Measurements from ENCODE around the gene HINT2. TPM values are rescaled to one million over a fixed set of nuclear protein-coding genes. Genes with fewer than 3 reads are reported as not detected.

Gene HINT2
- total RNA-seq, 4 donors from 2014 or later, result 23.4 to 32.4 (median 27.5) TPM

- peak overlapping the region in 2 of 4 donors; percentile 10 to 62 for H3K27ac ChIP-seq (replicated peaks in 1 of 4)
- no peaks in the 10 kb centered on the region for H3K27me3 ChIP-seq
- no peaks in the 10 kb centered on the region for H3K9me3 ChIP-seq
- H3K4me3 ChIP-seq, result no peak overlapping the region
- no peak for DNase-seq (ENCODE audit: extremely low spot score)
- 80% methylated on average over 5 of the region's 5 CpGs for WGBS
- intact Hi-C loops (cut with DNase I), result no loop called here
- H3K4me1 ChIP-seq, result peaks cover 35 to 59% (median 49%) of the 10 kb centered on the region in 4 donors
- TF ChIP-seq EP300 (IDR thresholded peaks at IDR 0.05) (no peak), POLR2A (IDR thresholded peaks at IDR 0.05; ENCODE audit: low read depth) (no peak), POLR2AphosphoS5 (IDR thresholded peaks at IDR 0.05) (no peak)
- peaks cover 0 to 19% (median 3%) of the 10 kb centered on the region in 4 donors for H3K36me3 ChIP-seq
Measured at GRCh38 chr9:35832814-35833213, 18.0 kb upstream of the HINT2 start.

GRCh38 chr9:35831040-35831439 lies 16.2 kb upstream of the HINT2 start:
- intact Hi-C loops (cut with DNase I), result no loop called here
- DNase-seq (ENCODE audit: extremely low spot score), result no peak
- Histone ChIP-seq H3K9me3 (no peaks in the 10 kb centered on the region), H3K27ac (replicated peaks in 1 of 4) (no peak overlapping the region), H3K4me3 (no peak overlapping the region), H3K36me3 (peaks cover 0 to 18% (median 3%) of the 10 kb centered on the region in 4 donors), H3K4me1 (peaks cover 35 to 70% (median 56%) of the 10 kb centered on the region in 4 donors), H3K27me3 (no peaks in the 10 kb centered on the region)
- TF ChIP-seq POLR2AphosphoS5 (IDR thresholded peaks at IDR 0.05), result no peak
- TF ChIP-seq POLR2A (IDR thresholded peaks at IDR 0.05; ENCODE audit: low read depth), result no peak
- no peak for TF ChIP-seq EP300 (IDR thresholded peaks at IDR 0.05)
- TF ChIP-seq, protein P1, sequence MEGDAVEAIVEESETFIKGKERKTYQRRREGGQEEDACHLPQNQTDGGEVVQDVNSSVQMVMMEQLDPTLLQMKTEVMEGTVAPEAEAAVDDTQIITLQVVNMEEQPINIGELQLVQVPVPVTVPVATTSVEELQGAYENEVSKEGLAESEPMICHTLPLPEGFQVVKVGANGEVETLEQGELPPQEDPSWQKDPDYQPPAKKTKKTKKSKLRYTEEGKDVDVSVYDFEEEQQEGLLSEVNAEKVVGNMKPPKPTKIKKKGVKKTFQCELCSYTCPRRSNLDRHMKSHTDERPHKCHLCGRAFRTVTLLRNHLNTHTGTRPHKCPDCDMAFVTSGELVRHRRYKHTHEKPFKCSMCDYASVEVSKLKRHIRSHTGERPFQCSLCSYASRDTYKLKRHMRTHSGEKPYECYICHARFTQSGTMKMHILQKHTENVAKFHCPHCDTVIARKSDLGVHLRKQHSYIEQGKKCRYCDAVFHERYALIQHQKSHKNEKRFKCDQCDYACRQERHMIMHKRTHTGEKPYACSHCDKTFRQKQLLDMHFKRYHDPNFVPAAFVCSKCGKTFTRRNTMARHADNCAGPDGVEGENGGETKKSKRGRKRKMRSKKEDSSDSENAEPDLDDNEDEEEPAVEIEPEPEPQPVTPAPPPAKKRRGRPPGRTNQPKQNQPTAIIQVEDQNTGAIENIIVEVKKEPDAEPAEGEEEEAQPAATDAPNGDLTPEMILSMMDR (IDR thresholded peaks at IDR 0.05), result no peak
- WGBS, result 75% methylated on average over 4 of the region's 4 CpGs

DNA sequence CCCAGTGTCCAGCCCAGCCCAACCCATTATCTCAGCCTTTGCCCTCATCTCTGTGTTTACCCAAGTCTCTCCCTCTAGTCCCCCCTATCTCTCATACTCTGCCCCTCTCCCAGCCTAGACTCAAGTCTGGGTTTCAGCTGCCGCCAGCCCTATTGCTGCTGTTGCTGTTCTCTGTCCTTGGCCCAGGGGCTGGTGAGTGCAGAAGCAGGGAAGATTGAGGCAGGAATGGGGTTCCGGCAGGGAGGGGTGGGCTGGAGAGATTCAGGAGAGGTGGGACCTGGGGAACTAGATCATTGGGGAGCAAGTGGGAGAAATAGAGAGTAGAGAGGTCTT lies 14.9 kb upstream of the HINT2 start:
- peak overlapping the region; percentile 66 to 91 (median 80) for H3K4me3 ChIP-seq
- intact Hi-C loops (cut with DNase I), result no loop called here
- H3K27me3 ChIP-seq, result no peaks in the 10 kb centered on the region
- WGBS, result 19% methylated on average over 2 of the region's 2 CpGs
- H3K27ac ChIP-seq (replicated peaks in 1 of 4), result peak overlapping the region; percentile 85 to 98 (median 96)
- no peak for DNase-seq (ENCODE audit: extremely low spot score)
- H3K4me1 ChIP-seq, result peaks cover 35 to 72% (median 56%) of the 10 kb centered on the region in 4 donors
- peaks cover 0 to 5% (median 0%) of the 10 kb centered on the region in 4 donors for H3K36me3 ChIP-seq
- H3K9me3 ChIP-seq, result no peaks in the 10 kb centered on the region
- TF ChIP-seq POLR2A (IDR thresholded peaks at IDR 0.05; ENCODE audit: low read depth), result no peak
- TF ChIP-seq EP300 (IDR thresholded peaks at IDR 0.05), result no peak
- no peak for TF ChIP-seq POLR2AphosphoS5 (IDR thresholded peaks at IDR 0.05)
- TF ChIP-seq, protein P1 (IDR thresholded peaks at IDR 0.05), result no peak

DNA sequence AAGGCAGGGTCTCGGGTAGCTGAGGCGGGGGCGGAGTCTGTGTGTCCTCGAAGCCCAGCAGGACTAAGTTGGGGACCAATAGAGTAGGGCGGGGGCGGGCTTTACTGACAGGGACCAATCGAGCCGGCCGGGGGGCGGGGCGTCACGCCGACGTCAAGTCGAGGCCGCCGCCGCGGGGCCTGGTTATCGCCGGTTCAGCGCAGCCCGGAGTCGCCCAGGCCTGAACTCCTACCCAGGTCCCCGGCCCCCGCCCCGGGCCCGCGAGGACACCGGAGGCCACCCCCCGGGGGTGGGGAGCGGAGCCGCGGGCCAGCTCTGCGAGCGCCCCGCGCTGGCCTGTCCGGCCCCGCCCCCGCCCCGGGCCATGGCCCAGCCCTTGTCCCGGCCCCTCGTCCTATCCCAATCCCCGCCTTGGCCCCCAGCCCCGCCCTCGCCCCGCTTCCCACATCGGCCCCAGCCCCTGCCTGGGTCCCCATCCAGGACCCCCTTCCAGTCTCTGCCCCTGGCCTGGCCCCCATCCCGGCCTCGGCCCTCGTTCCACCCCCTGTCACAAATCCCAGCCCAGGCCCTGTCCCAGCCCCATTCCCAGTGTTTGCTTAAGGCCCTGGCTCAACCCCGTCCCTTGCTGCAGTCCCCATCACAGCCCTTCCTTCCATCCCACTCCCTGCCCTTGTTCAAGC lies 14.4 kb upstream of the HINT2 start, which contains the start of gene TMEM8B:
TMEM8B (plus strand) TSS at position 145 of the 680 bp plus-strand sequence; CDS start at position 365, 220 bp downstream.
- peaks cover 0 to under 1% (median 0%) of the 10 kb centered on the region in 4 donors for H3K36me3 ChIP-seq
- no peaks in the 10 kb centered on the region for H3K27me3 ChIP-seq
- DNase-seq (ENCODE audit: extremely low spot score), result peak; percentile 99
- intact Hi-C loops (cut with DNase I), result no loop called here
- peaks cover 33 to 70% (median 54%) of the 10 kb centered on the region in 4 donors for H3K4me1 ChIP-seq
- no peaks in the 10 kb centered on the region for H3K9me3 ChIP-seq
- H3K27ac ChIP-seq (replicated peaks in 1 of 4), result peak within 1 kb of the TSS; percentile 85 to 98 (median 96)
- peak; percentile 26 for TF ChIP-seq POLR2A (IDR thresholded peaks at IDR 0.05; ENCODE audit: low read depth)
- TF ChIP-seq EP300 (IDR thresholded peaks at IDR 0.05), result no peak
- peak; percentile 60 to 79 for TF ChIP-seq POLR2AphosphoS5 (IDR thresholded peaks at IDR 0.05)
- peak within 1 kb of the TSS; percentile 66 to 91 (median 80) for H3K4me3 ChIP-seq
- WGBS, result 0% methylated on average over 8 of the region's 53 CpGs

DNA sequence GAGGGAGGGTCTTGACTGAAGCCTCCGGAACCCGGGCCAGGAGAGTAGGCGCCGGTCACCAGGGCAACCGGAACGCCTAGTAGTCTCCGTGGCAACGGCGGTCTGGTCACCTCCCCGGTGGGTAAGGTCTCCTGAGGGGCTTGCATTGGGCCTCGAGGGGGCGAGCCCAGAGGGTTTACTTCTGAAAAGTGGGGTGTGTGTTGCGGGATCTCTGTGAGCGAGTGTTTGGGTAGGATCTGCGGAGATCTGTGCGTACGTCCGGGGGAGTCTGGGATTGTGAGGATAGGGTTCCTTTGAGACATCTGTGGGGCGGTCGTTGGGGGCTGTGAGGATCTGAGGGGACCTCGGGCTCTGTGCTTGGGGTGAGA lies 13.9 kb upstream of the HINT2 start, which contains the start of gene FAM221B:
FAM221B (minus strand) TSS at position 17 of the 368 bp plus-strand sequence. CDS start 2,571 bp downstream, outside the sequence.
- peaks cover 28 to 65% (median 49%) of the 10 kb centered on the region in 4 donors for H3K4me1 ChIP-seq
- H3K27me3 ChIP-seq, result no peaks in the 10 kb centered on the region
- intact Hi-C loops (cut with DNase I), result no loop called here
- TF ChIP-seq POLR2AphosphoS5 (IDR thresholded peaks at IDR 0.05), result no peak
- TF ChIP-seq, protein P1 (IDR thresholded peaks at IDR 0.05), result no peak
- TF ChIP-seq POLR2A (IDR thresholded peaks at IDR 0.05; ENCODE audit: low read depth), result no peak
- TF ChIP-seq EP300 (IDR thresholded peaks at IDR 0.05), result no peak
- DNase-seq (ENCODE audit: extremely low spot score), result no peak
- peak within 1 kb of the TSS; percentile 85 to 98 (median 96) for H3K27ac ChIP-seq (replicated peaks in 1 of 4)
- H3K9me3 ChIP-seq, result no peaks in the 10 kb centered on the region
- 1% methylated on average over 9 of the region's 21 CpGs for WGBS
- H3K4me3 ChIP-seq, result peak within 1 kb of the TSS; percentile 66 to 91 (median 80)
- H3K36me3 ChIP-seq, result no peaks in the 10 kb centered on the region
